Smooth muscle cell (in vitro differentiated cells): ENCODE results near the gene APP. TPM values are rescaled to one million over a fixed set of nuclear protein-coding genes. Genes with fewer than 3 reads are reported as not detected.
A peak's percentile ranks its signal among the peaks of the same experiment; 100 is the strongest.

Source experiments
- DNase-seq: peaks from one replicate; lab custom pipeline; 2025; ENCODE audit not compliant: unreplicated experiment; lab: John Stamatoyannopoulos, UW
- H2AFZ ChIP-seq: fragments of 200-600 bp; sonication (generic); 2 replicates; pipeline ENCODE4 v1.6.0; 2016; ENCODE audit warnings: antibody characterized with exemption, low read depth, mild to moderate bottlenecking
- H3F3A ChIP-seq: fragments of 200-600 bp; sonication (generic); 2 replicates; pipeline ENCODE4 v1.6.0; 2017; ENCODE audit warnings: antibody characterized with exemption, low read depth
- H3K27ac ChIP-seq: fragments of 200-600 bp; sonication (generic); 2 replicates; pipeline ENCODE4 v1.5.1; 2016; ENCODE audit warnings: low read depth, mild to moderate bottlenecking
- H3K27me3 ChIP-seq: fragments of 200-600 bp; sonication (generic); 2 replicates; pipeline ENCODE4 v1.6.1; 2016; ENCODE audit warnings: low read depth, mild to moderate bottlenecking
- H3K36me3 ChIP-seq: fragments of 200-600 bp; sonication (generic); 2 replicates; pipeline ENCODE4 v1.5.1; 2016; ENCODE audit warnings: low read depth
- H3K4me1 ChIP-seq: fragments of 200-600 bp; sonication (generic); 2 replicates; pipeline ENCODE4 v1.5.1; 2016; ENCODE audit warnings: low read depth
- H3K4me2 ChIP-seq: fragments of 200-600 bp; sonication (generic); 2 replicates; pipeline ENCODE4 v1.6.0; 2016; ENCODE audit warnings: mild to moderate bottlenecking
- H3K4me3 ChIP-seq: fragments of 200-600 bp; sonication (generic); 2 replicates; pipeline ENCODE4 v1.5.1; 2016; ENCODE audit warnings: mild to moderate bottlenecking
- H3K79me2 ChIP-seq: fragments of 200-600 bp; sonication (generic); 2 replicates; pipeline ENCODE4 v1.6.0; 2016; ENCODE audit warnings: low read depth, mild to moderate bottlenecking
- H3K9ac ChIP-seq: fragments of 200-600 bp; sonication (generic); 2 replicates; pipeline ENCODE4 v1.6.0; 2016; ENCODE audit warnings: low read depth
- H3K9me3 ChIP-seq: fragments of 200-600 bp; sonication (generic); replicated peaks from 2 replicates; pipeline ENCODE4 v1.5.1; 2016; ENCODE audit warnings: low read depth
- H4K20me1 ChIP-seq: fragments of 200-600 bp; sonication (generic); 2 replicates; pipeline ENCODE4 v1.6.0; 2016; ENCODE audit warnings: low read depth
- CTCF ChIP-seq: fragments of 200-600 bp; sonication (generic); IDR thresholded peaks from 2 replicates; pipeline ENCODE4 v1.5.1; 2017; ENCODE audit warnings: borderline replicate concordance, mild to moderate bottlenecking, antibody characterized with exemption; ENCODE audit not compliant: insufficient read depth, poor library complexity, severe bottlenecking
- WGBS: methylation state at CpG from one replicate; pipeline ENCODE4 v1.1.7; 2016; ENCODE audit warnings: low lambda C conversion rate; 5-methylcytosine and 5-hydroxymethylcytosine counted together
- polyA plus RNA-seq: library from polyadenylated mRNA; unstranded; fragments of >200 nt; fragmentation: Nextera tagmentation; extraction: Ambion mirVana; gene quantifications from 2 replicates; pipeline ENCODE4 v1.2.1, GENCODE V29; 2016
- total RNA-seq: library from RNA; depleted of rRNA; stranded (reverse); fragments of >200 nt; gene quantifications from 2 replicates; pipeline ENCODE4 v1.2.3, GENCODE V29; 2014

The APP gene
- total and polyA plus RNA-seq, 2 experiments from 2014 or later = 65.3 to 459 TPM

- Histone ChIP-seq H3K27ac (peak overlapping the region; percentile 65), H3K27me3 (no peaks in the 10 kb centered on the region), H3K79me2 (peaks cover 99% of the 10 kb centered on the region), H3K9ac (peak overlapping the region; percentile 13), H2AFZ (no peak overlapping the region), H3F3A (peaks cover 21% of the 10 kb centered on the region), H4K20me1 (peaks cover 95% of the 10 kb centered on the region), H3K36me3 (no peaks in the 10 kb centered on the region), H3K4me3 (no peak overlapping the region), H3K9me3 (no peaks in the 10 kb centered on the region), H3K4me2 (no peak overlapping the region), H3K4me1 (peaks cover 3% of the 10 kb centered on the region)
- no peak for TF ChIP-seq CTCF
- no peak for DNase-seq
- WGBS = 88% methylated on average over 3 of the region's 3 CpGs
Measured at GRCh38 chr21:26140926-26141325, 29.6 kb downstream of the APP start.

- no peak for DNase-seq
- Histone ChIP-seq H3K4me2 (peak overlapping the region; percentile 20), H3K79me2 (peaks cover 99% of the 10 kb centered on the region), H3K9ac (no peak overlapping the region), H3F3A (peaks cover 21% of the 10 kb centered on the region), H3K9me3 (no peaks in the 10 kb centered on the region), H3K27me3 (no peaks in the 10 kb centered on the region), H4K20me1 (peaks cover 95% of the 10 kb centered on the region), H3K27ac (peak overlapping the region; percentile 65), H2AFZ (no peak overlapping the region), H3K36me3 (no peaks in the 10 kb centered on the region), H3K4me1 (peaks cover 3% of the 10 kb centered on the region), H3K4me3 (no peak overlapping the region)
- 50% methylated on average over 6 of the region's 6 CpGs for WGBS
- TF ChIP-seq CTCF = no peak
Measured at GRCh38 chr21:26140164-26140579, 30.4 kb downstream of the APP start.

GRCh38 chr21:26138615-26139257 lies 31.8 kb downstream of the APP start:
- Histone ChIP-seq H3K4me1 (peaks cover 3% of the 10 kb centered on the region), H3K4me3 (no peak overlapping the region), H3K9me3 (no peaks in the 10 kb centered on the region), H3F3A (peaks cover 21% of the 10 kb centered on the region), H2AFZ (no peak overlapping the region), H3K9ac (no peak overlapping the region), H3K27me3 (no peaks in the 10 kb centered on the region), H4K20me1 (peaks cover 95% of the 10 kb centered on the region), H3K36me3 (no peaks in the 10 kb centered on the region), H3K27ac (peak overlapping the region; percentile 83), H3K79me2 (peaks cover 99% of the 10 kb centered on the region), H3K4me2 (no peak overlapping the region)
- DNase-seq = no peak
- TF ChIP-seq CTCF = no peak
- 94% methylated on average over 6 of the region's 6 CpGs for WGBS

GRCh38 chr21:26137379-26138060 lies 33.0 kb downstream of the APP start:
- Histone ChIP-seq H3K27me3 (no peaks in the 10 kb centered on the region), H3K4me3 (no peak overlapping the region), H4K20me1 (peaks cover 95% of the 10 kb centered on the region), H2AFZ (no peak overlapping the region), H3K9ac (no peak overlapping the region), H3F3A (peaks cover 21% of the 10 kb centered on the region), H3K36me3 (no peaks in the 10 kb centered on the region), H3K4me1 (peaks cover 3% of the 10 kb centered on the region), H3K9me3 (no peaks in the 10 kb centered on the region), H3K27ac (peak overlapping the region; percentile 83), H3K79me2 (peaks cover 99% of the 10 kb centered on the region), H3K4me2 (peak overlapping the region; percentile 45)
- TF ChIP-seq CTCF = no peak
- 85% methylated on average over 4 of the region's 4 CpGs for WGBS
- no peak for DNase-seq
